ENCODE data around the gene BORA. TPM values are rescaled to one million over a fixed set of nuclear protein-coding genes. Genes with fewer than 3 reads are reported as not detected.
A peak's percentile ranks its signal among the peaks of the same experiment; 100 is the strongest.
"Not testable (repeated sequence)": the region's sequence is repeated elsewhere in the genome, so short reads cannot be mapped to it uniquely, and the experiment has no call there.

The BORA gene
- total and polyA plus RNA-seq, 2 experiments from 2014 or later, result 3.8 to 4.9 TPM

DNA sequence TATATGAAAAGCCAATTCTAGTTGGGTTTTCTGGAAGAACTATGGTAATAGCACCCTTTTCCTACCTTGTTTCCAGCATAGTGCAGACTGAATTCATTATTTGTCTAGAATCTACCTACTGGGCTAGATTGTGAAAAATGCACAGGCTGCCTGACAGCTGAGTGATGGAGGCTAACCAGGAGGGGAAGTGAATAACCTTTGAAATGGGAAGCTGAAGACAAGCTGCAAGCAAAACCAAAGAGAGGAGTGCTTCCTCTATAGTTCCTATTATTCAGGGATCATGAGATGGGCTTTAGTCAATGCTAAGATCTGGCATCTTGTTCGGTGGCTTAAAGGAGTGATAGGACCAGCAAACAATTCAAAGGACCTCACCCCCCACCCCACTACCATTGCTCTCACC lies 27.2 kb upstream of the BORA start:
- H3K4me1 ChIP-seq (ENCODE audit: insufficient read depth), result no peaks in the 10 kb centered on the region
- WGBS (ENCODE audit: low lambda C conversion rate, missing lambda C conversion rate), result 92% methylated on average over 1 of the region's 1 CpG
- H2AFZ ChIP-seq, result no peak overlapping the region
- no peak overlapping the region for H3K4me3 ChIP-seq
- TF ChIP-seq CTCF (IDR thresholded peaks at IDR 0.05; ENCODE audit: poor library complexity) (no peak), EZH2 (IDR thresholded peaks at IDR 0.05; ENCODE audit: borderline replicate concordance) (no peak), EZH2phosphoT487 (IDR thresholded peaks at IDR 0.05; ENCODE audit: low read depth, severe bottlenecking, unreplicated experiment) (no peak)
- no peaks in the 10 kb centered on the region for H3K36me3 ChIP-seq (replicated peaks; ENCODE audit: insufficient read depth, low read depth)
- DNase-seq (ENCODE audit: low spot score), result no peak
- no peaks in the 10 kb centered on the region for H3K9me3 ChIP-seq (ENCODE audit: low read depth)
- no peaks in the 10 kb centered on the region for H4K20me1 ChIP-seq (ENCODE audit: insufficient read depth, poor library complexity, severe bottlenecking)
- no peak overlapping the region for H3K4me2 ChIP-seq
- no peaks in the 10 kb centered on the region for H3K9me2 ChIP-seq (replicated peaks; ENCODE audit: insufficient read depth)
- H3K79me2 ChIP-seq, result no peaks in the 10 kb centered on the region
- H3K27me3 ChIP-seq, result no peaks in the 10 kb centered on the region
- H3K27ac ChIP-seq, result no peak overlapping the region

- Histone ChIP-seq H3K9me2 (replicated peaks; ENCODE audit: insufficient read depth) (no peaks in the 10 kb centered on the region), H3K4me2 (no peak overlapping the region), H3K9me3 (ENCODE audit: low read depth) (no peaks in the 10 kb centered on the region), H3K79me2 (peaks cover 24% of the 10 kb centered on the region), H3K27me3 (no peaks in the 10 kb centered on the region), H3K36me3 (replicated peaks; ENCODE audit: insufficient read depth, low read depth) (no peaks in the 10 kb centered on the region), H2AFZ (no peak overlapping the region), H3K4me3 (no peak overlapping the region), H4K20me1 (ENCODE audit: insufficient read depth, poor library complexity, severe bottlenecking) (no peaks in the 10 kb centered on the region), H3K27ac (no peak overlapping the region), H3K4me1 (ENCODE audit: insufficient read depth) (no peaks in the 10 kb centered on the region)
- WGBS (ENCODE audit: low lambda C conversion rate, missing lambda C conversion rate), result 63% methylated on average over 3 of the region's 3 CpGs
- TF ChIP-seq CTCF (IDR thresholded peaks at IDR 0.05; ENCODE audit: poor library complexity) (no peak), EZH2phosphoT487 (IDR thresholded peaks at IDR 0.05; ENCODE audit: low read depth, severe bottlenecking, unreplicated experiment) (no peak), EZH2 (IDR thresholded peaks at IDR 0.05; ENCODE audit: borderline replicate concordance) (no peak)
- DNase-seq (ENCODE audit: low spot score), result no peak
Observed at GRCh38 chr13:72716776-72717175, 10.9 kb upstream of the BORA start.

DNA sequence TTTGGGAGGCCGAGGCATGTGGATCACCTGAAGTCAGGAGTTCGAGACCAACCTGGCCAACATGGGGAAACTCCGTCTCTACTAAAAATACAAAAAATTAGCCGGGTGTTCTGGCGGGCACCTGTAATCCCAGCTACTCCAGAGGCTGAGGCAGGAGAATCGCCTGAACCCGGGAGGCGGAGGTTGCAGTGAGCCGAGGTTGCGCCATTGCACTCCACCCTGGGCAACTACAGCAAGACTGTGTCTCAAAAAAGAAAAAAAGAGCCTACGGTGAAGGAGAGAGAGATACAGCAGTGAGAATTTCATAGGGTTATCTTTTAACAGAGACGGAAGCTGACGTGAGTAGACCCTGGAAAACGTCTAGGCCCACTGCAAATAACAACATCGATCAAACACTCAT lies 1.5 kb upstream of the BORA start:
- Histone ChIP-seq H3K4me2 (peak overlapping the region; percentile 95), H3K79me2 (peaks cover 77% of the 10 kb centered on the region)
- 87% methylated on average over 15 of the region's 15 CpGs for WGBS (ENCODE audit: low lambda C conversion rate, missing lambda C conversion rate)
- not testable (repeated sequence) for H4K20me1 ChIP-seq (ENCODE audit: insufficient read depth, poor library complexity, severe bottlenecking); H3K27ac ChIP-seq; H3K9me3 ChIP-seq (ENCODE audit: low read depth); H3K9me2 ChIP-seq (replicated peaks; ENCODE audit: insufficient read depth); H2AFZ ChIP-seq; H3K4me1 ChIP-seq (ENCODE audit: insufficient read depth); H3K27me3 ChIP-seq; DNase-seq (ENCODE audit: low spot score); H3K36me3 ChIP-seq (replicated peaks; ENCODE audit: insufficient read depth, low read depth); H3K4me3 ChIP-seq

DNA sequence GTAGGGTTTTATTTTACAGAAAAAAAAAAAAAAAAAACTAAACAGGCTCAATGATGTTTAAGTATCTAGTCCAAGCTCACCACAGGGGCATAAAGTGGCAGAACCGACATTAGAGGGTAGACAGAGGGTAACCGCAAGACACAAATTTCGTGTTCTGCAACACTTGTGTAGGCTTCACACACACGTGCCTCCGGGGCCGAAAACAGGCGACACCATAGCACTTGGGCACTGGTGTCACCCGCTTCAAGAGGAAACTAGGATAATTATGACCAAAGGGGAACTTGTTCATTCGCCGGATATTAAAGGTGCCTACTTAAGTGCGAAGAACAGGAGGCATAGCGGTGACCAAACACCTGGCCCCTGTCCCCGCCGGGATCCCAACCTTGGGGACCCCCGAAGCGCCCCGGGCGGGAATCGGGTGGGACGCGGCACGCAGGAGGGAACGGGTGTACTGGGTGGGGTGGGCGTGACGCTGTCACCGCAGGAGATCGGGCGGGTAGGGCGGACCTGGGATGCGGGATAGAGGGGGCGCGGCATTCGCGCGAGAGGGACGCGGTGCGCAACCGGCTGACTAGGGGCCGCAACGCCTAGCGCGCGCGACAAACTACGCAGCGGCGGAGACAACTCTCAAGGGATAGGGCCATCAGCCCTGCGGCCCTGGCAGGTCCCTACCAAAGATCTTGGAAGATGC lies 852 bp upstream of the BORA start:
- Histone ChIP-seq H3K27ac (peak overlapping the region; percentile 13), H3K36me3 (replicated peaks; ENCODE audit: insufficient read depth, low read depth) (no peaks in the 10 kb centered on the region)
- DNase-seq (ENCODE audit: low spot score), result peak; percentile 59

More for the DNA sequence above, 852 bp upstream of the BORA start:
- no peaks in the 10 kb centered on the region for H4K20me1 ChIP-seq (ENCODE audit: insufficient read depth, poor library complexity, severe bottlenecking)
- WGBS (ENCODE audit: low lambda C conversion rate, missing lambda C conversion rate), result 9% methylated on average over 24 of the region's 49 CpGs
- no peaks in the 10 kb centered on the region for H3K9me3 ChIP-seq (ENCODE audit: low read depth)
- peaks cover 70% of the 10 kb centered on the region for H3K79me2 ChIP-seq
- H3K4me2 ChIP-seq, result peak overlapping the region; percentile 95
- peak overlapping the region; percentile 52 for H3K4me3 ChIP-seq
- no peak for TF ChIP-seq EZH2 (IDR thresholded peaks at IDR 0.05; ENCODE audit: borderline replicate concordance)
- no peak for TF ChIP-seq EZH2phosphoT487 (IDR thresholded peaks at IDR 0.05; ENCODE audit: low read depth, severe bottlenecking, unreplicated experiment)
- TF ChIP-seq CTCF (IDR thresholded peaks at IDR 0.05; ENCODE audit: poor library complexity), result no peak
- no peaks in the 10 kb centered on the region for H3K27me3 ChIP-seq
- peaks cover 6% of the 10 kb centered on the region for H3K4me1 ChIP-seq (ENCODE audit: insufficient read depth)
- no peaks in the 10 kb centered on the region for H3K9me2 ChIP-seq (replicated peaks; ENCODE audit: insufficient read depth)
- H2AFZ ChIP-seq, result peak overlapping the region; percentile 98

All from hepatocyte (in vitro differentiated cells).